ENCODE results near the gene MMP7. TPM values are rescaled to one million over a fixed set of nuclear protein-coding genes. Genes with fewer than 3 reads are reported as not detected.

Gene MMP7, protein sequence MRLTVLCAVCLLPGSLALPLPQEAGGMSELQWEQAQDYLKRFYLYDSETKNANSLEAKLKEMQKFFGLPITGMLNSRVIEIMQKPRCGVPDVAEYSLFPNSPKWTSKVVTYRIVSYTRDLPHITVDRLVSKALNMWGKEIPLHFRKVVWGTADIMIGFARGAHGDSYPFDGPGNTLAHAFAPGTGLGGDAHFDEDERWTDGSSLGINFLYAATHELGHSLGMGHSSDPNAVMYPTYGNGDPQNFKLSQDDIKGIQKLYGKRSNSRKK
- total RNA-seq = not detected in 2 replicates

GRCh38 chr11:102530558-102530957 lies at the start of gene MMP7:
Gene MMP7 (minus strand): TSS chr11:102530747. CDS start chr11:102530700, 47 bp downstream.

Other genes with a start within 250 kb of the MMP7 start
- gene BIRC3, start 213.3 kb downstream of the MMP7 start, total RNA-seq = 0.68 and 0.92 TPM in 2 replicates
- gene BIRC2, start 183.5 kb downstream of the MMP7 start, total RNA-seq = 53.1 and 55.6 TPM in 2 replicates
- 69.9 and 77.8 TPM in 2 replicates for gene TMEM123, start 78.0 kb downstream of the MMP7 start, total RNA-seq
- not detected in 2 replicates for gene MMP20, start 94.6 kb upstream of the MMP7 start, total RNA-seq
- not detected in 2 replicates for gene MMP27, start 175.0 kb upstream of the MMP7 start, total RNA-seq
- not detected in 2 replicates for gene MMP8, start 194.2 kb upstream of the MMP7 start, total RNA-seq
- 2.8 and 3.9 TPM in 2 replicates for gene MMP10, start 249.9 kb upstream of the MMP7 start, total RNA-seq